Heart left ventricle (tissue), 16 donors: ENCODE data around the gene PPP4R1. TPM values are rescaled to one million over a fixed set of nuclear protein-coding genes. Genes with fewer than 3 reads are reported as not detected.

ENCODE experiments used
- ATAC-seq, 4 donors: fragments of 200-7000 bp; cut with Tn5 transposase; one replicate each; pipeline ENCODE4 v1.9.1; 2020 to 2022; ENCODE audit warnings: moderate library complexity in 4 of 4, mild to moderate bottlenecking in 3 of 4, moderate number of reproducible peaks in 1 of 4
- DNase-seq, 5 donors: peaks; one replicate each; pipeline ENCODE4 v3.0.0-alpha.2; 2020
- H3K27ac ChIP-seq, 12 donors: fragments of 200-600 bp; sonication (generic) in 4 of 12; one replicate each; pipeline versions ENCODE4 v1.5.0 to v1.8.0; 2016 to 2022; ENCODE audit warnings: mild to moderate bottlenecking in 2 of 12
- H3K27me3 ChIP-seq, 9 donors: fragments of 200-600 bp; sonication (generic) in 2 of 9; one replicate each; pipeline versions ENCODE4 v1.5.1 to v1.8.0; 2016 to 2022; ENCODE audit warnings: mild to moderate bottlenecking in 3 of 9
- H3K36me3 ChIP-seq, 9 donors: fragments of 200-600 bp; sonication (generic) in 2 of 9; one replicate each; pipeline versions ENCODE4 v1.5.0 to v1.8.0; 2018 to 2022; ENCODE audit warnings: mild to moderate bottlenecking in 2 of 9
- H3K4me1 ChIP-seq, 12 donors: fragments of 200-600 bp; sonication (generic) in 4 of 12; one replicate each; pipeline versions ENCODE4 v1.5.0 to v1.8.0; 2016 to 2022; ENCODE audit warnings: mild to moderate bottlenecking in 3 of 12
- H3K4me3 ChIP-seq, 12 donors: fragments of 200-600 bp; sonication (generic) in 4 of 12; one replicate each; pipeline versions ENCODE4 v1.5.0 to v1.8.0; 2017 to 2022; ENCODE audit warnings: mild to moderate bottlenecking in 9 of 12, moderate library complexity in 4 of 12
- H3K9me3 ChIP-seq, 12 donors: fragments of 200-600 bp; sonication (generic) in 4 of 12; one replicate each; pipeline versions ENCODE4 v1.5.0 to v1.8.0; 2016 to 2022; ENCODE audit warnings: mild to moderate bottlenecking in 1 of 12
- CTCF ChIP-seq, 12 donors: fragments of 200-600 bp; sonication (generic) in 4 of 12; IDR thresholded peaks; one replicate each; pipeline versions ENCODE4 v1.5.0 to v1.8.0; 2018 to 2022; ENCODE audit warnings: antibody characterized with exemption in 12 of 12, mild to moderate bottlenecking in 5 of 12
- POLR2A ChIP-seq, 2 donors: fragments of 450-650 bp; IDR thresholded peaks; one replicate each; pipeline ENCODE4 v1.6.1; 2017; ENCODE audit warnings: antibody characterized with exemption in 2 of 2, mild to moderate bottlenecking in 2 of 2, moderate library complexity in 2 of 2
- WGBS, 4 donors: extraction: QIAGEN DNeasy Blood & Tissue Kit in 2 of 4; methylation state at CpG; one replicate each; pipeline versions ENCODE4 v1.1.5 to v1.1.7; 2013 to 2018; 5-methylcytosine and 5-hydroxymethylcytosine counted together
- intact Hi-C, 10 donors: fragments of 100-400 bp; cut with DNase I; formaldehyde crosslinking; loops; one replicate each; pipeline versions ENCODE4 v1.11.1 to v1.14.2; 2022
- polyA plus RNA-seq, 2 donors: library from polyadenylated mRNA; stranded (reverse); fragments of 200-250 nt; gene quantifications; one replicate each; pipeline ENCODE4 v1.2.3, GENCODE V29; 2013
- total RNA-seq, 9 donors: library from RNA; depleted of rRNA in 2 of 9; stranded (reverse); fragments of >200 nt in 2 of 9; fragmentation: NEBNext Ultra II Directional in 3 of 9; extraction: Animal tissue kit (Norgen Biotek cat#: 25700) in 3 of 9; gene quantifications; one replicate each; pipeline versions ENCODE4 v1.1.0 to v1.2.4, GENCODE V29; 2016 to 2023
- donor health status: ischemic (EF 13 %, LVEDD 7.1; RV severe dilation, severe dysfunction).
- donor health status: healthy with polysubstance abuse.
- donor health status: DM: no; HTN: yes; CAD: no.
- donor health status: DM: no; HTN: no; CAD: no.
- donor health status: ischemic (EF 25% LVEDD 6.9; RV normal size, moderate dysfunction).
- donor health status: ischemic (EF 25% LVEDD 5.7; RV mildly dilated, moderate dysfunction).
- donor health status: healthy.
- donor health status: DM: yes; HTN: yes; CAD: no.
- donor health status: ischemic (EF 35%, LVEDD 5.7; RV mildly dilated, moderate dysfunction).
- donor health status: nonischemic (EF 11% LVEDD 7.7; RV severe dilation, severe dysfunction).
- donor health status: DM: yes; HTN: yes; CAD: no.
- donor health status: PGD.
- donor health status: ischemic (EF 29% LVEDD 5.4; RV normal size, mild dysfunction).
- donor health status: nonischemic (EF 23%, LVEDD 6.1; RV moderate dilation, normal function).

PPP4R1 gene
- total and polyA plus RNA-seq, 11 donors, result 13.9 to 81.3 (median 59.8) TPM

GRCh38 chr18:9604348-9604747 lies 10.0 kb downstream of the PPP4R1 start:
- 78 to 86% (median 83%) methylated on average over 2 of the region's 2 CpGs for WGBS, 4 donors
- H3K27me3 ChIP-seq, result no peaks in the 10 kb centered on the region
- peak in 1 of 4 donors; percentile 31 for ATAC-seq
- peaks cover 0 to 6% (median 0%) of the 10 kb centered on the region in 9 donors for H3K36me3 ChIP-seq
- H3K4me3 ChIP-seq, result no peak overlapping the region
- H3K4me1 ChIP-seq, result peaks cover 0 to 21% (median 8%) of the 10 kb centered on the region in 12 donors
- peaks cover 0 to 21% (median 12%) of the 10 kb centered on the region in 12 donors for H3K9me3 ChIP-seq
- no peak for DNase-seq
- intact Hi-C loops, result no loop called here
- TF ChIP-seq POLR2A (IDR thresholded peaks at IDR 0.05) (no peak), CTCF (IDR thresholded peaks at IDR 0.05) (no peak)
- no peak overlapping the region for H3K27ac ChIP-seq

GRCh38 chr18:9599328-9599727 lies 15.0 kb downstream of the PPP4R1 start:
- Histone ChIP-seq H3K36me3 (no peaks in the 10 kb centered on the region), H3K4me1 (peaks cover 0 to 32% (median 11%) of the 10 kb centered on the region in 12 donors), H3K27me3 (no peaks in the 10 kb centered on the region), H3K4me3 (no peak overlapping the region), H3K27ac (no peak overlapping the region), H3K9me3 (peaks cover 0 to 45% (median 20%) of the 10 kb centered on the region in 12 donors)
- DNase-seq (no peak), ATAC-seq (no peak)
- intact Hi-C loops, result loop anchor here in 1 of 10 donors (10.0 kb wide), 1 partner anchor 345 kb away; no protein-coding TSS in a partner anchor
- TF ChIP-seq POLR2A (IDR thresholded peaks at IDR 0.05) (no peak), CTCF (IDR thresholded peaks at IDR 0.05) (no peak)

GRCh38 chr18:9597609-9598008 lies 16.8 kb downstream of the PPP4R1 start:
- TF ChIP-seq POLR2A (IDR thresholded peaks at IDR 0.05) (no peak), CTCF (IDR thresholded peaks at IDR 0.05) (no peak)

GRCh38 chr18:9596843-9597526 lies 17.4 kb downstream of the PPP4R1 start:
- Histone ChIP-seq H3K27me3 (no peaks in the 10 kb centered on the region), H3K4me1 (peaks cover 0 to 34% (median 12%) of the 10 kb centered on the region in 12 donors), H3K27ac (no peak overlapping the region), H3K36me3 (peaks cover 0 to 22% (median 11%) of the 10 kb centered on the region in 9 donors), H3K9me3 (peaks cover 0 to 45% (median 20%) of the 10 kb centered on the region in 12 donors), H3K4me3 (no peak overlapping the region)
- ATAC-seq, result no peak
- TF ChIP-seq POLR2A (IDR thresholded peaks at IDR 0.05), result no peak
- WGBS, 4 donors, result 87 to 98% (median 95%) methylated on average over 4 of the region's 4 CpGs
- no peak for DNase-seq
- intact Hi-C loops, result loop anchor here in 1 of 10 donors (10.0 kb wide), 1 partner anchor 348 kb away; no protein-coding TSS in a partner anchor

More at GRCh38 chr18:9597609-9598008, 16.8 kb downstream of the PPP4R1 start:
- no peak overlapping the region for H3K27ac ChIP-seq
- 94 to 97% (median 96%) methylated on average over 3 of the region's 3 CpGs for WGBS, 4 donors
- H3K36me3 ChIP-seq, result peaks cover 0 to 16% (median 11%) of the 10 kb centered on the region in 9 donors
- intact Hi-C loops, result loop anchor here in 1 of 10 donors (10.0 kb wide), 1 partner anchor 347 kb away; no protein-coding TSS in a partner anchor
- peaks cover 0 to 45% (median 20%) of the 10 kb centered on the region in 12 donors for H3K9me3 ChIP-seq
- no peak overlapping the region for H3K4me3 ChIP-seq
- no peaks in the 10 kb centered on the region for H3K27me3 ChIP-seq
- peaks cover 0 to 34% (median 12%) of the 10 kb centered on the region in 12 donors for H3K4me1 ChIP-seq
- no peak for ATAC-seq
- no peak for DNase-seq
